Activated T-cell treated with anti-CD3 and anti-CD28 coated beads for 48 hours (primary cell): ENCODE results near the gene HTR2A.
"Not testable (repeated sequence)": the region's sequence is repeated elsewhere in the genome, so short reads cannot be mapped to it uniquely, and the experiment has no call there.

Experiments
- DNase-seq: peaks from one replicate; pipeline ENCODE4 v3.0.0-alpha.2; 2020; ENCODE audit warnings: low read depth

The HTR2A gene

GRCh38 chr13:46804921-46805320 lies 91.9 kb downstream of the HTR2A start:
- DNase-seq, result not testable (repeated sequence)

GRCh38 chr13:46804391-46804815 lies 92.5 kb downstream of the HTR2A start:
- DNase-seq, result no peak

GRCh38 chr13:46803586-46803985 lies 93.3 kb downstream of the HTR2A start:
- DNase-seq, result no peak

GRCh38 chr13:46801858-46802257 lies 95.0 kb downstream of the HTR2A start:
- DNase-seq, result no peak

- no peak for DNase-seq
These were observed 97.7 kb downstream of the HTR2A start for GRCh38 chr13:46799139-46799538.

- no peak for DNase-seq
These were observed 99.2 kb downstream of the HTR2A start for GRCh38 chr13:46797501-46798237.

GRCh38 chr13:46796515-46797474 lies 100.1 kb downstream of the HTR2A start, which contains the start of gene ESD:
TSS of gene ESD (minus strand) at chr13:46797161. CDS start at chr13:46791413, 5,748 bp downstream.
- peak; percentile 90 for DNase-seq

GRCh38 chr13:46796129-46796514 lies 100.7 kb downstream of the HTR2A start:
- no peak for DNase-seq

- no peak for DNase-seq
These were observed 101.5 kb downstream of the HTR2A start for GRCh38 chr13:46795321-46795720.

GRCh38 chr13:46783504-46783903 lies 113.3 kb downstream of the HTR2A start:
- no peak for DNase-seq

- DNase-seq, result no peak
These were observed 114.2 kb downstream of the HTR2A start for GRCh38 chr13:46782691-46783090.

GRCh38 chr13:46782066-46782465 lies 114.8 kb downstream of the HTR2A start:
- no peak for DNase-seq
